NCI-H446 treated with DMSO at 0.1 percent for 48 hours (cell line): Measurements from ENCODE around the gene HIGD2B.
"Not testable (repeated sequence)": the region's sequence is repeated elsewhere in the genome, so short reads cannot be mapped to it uniquely, and the experiment has no call there.

Experiments
- DNase-seq: peaks from one replicate; lab custom pipeline; 2025; lab: John Stamatoyannopoulos, UW

HIGD2B gene

GRCh38 chr15:72685925-72686794 is at the start of gene HIGD2B, which contains the start of gene BBS4:
HIGD2B (minus strand) TSS chr15:72686182; CDS start chr15:72676374, 9,808 bp downstream.
BBS4 (plus strand) TSS chr15:72686207; CDS start chr15:72686228, 21 bp downstream.
- no peak for DNase-seq

- no peak for DNase-seq
Observed at GRCh38 chr15:72735111-72735510, 49.1 kb upstream of the HIGD2B start.

- DNase-seq = no peak
Observed at GRCh38 chr15:72733941-72734738, 48.2 kb upstream of the HIGD2B start.

GRCh38 chr15:72732516-72732915 is 46.5 kb upstream of the HIGD2B start:
- DNase-seq = no peak

- DNase-seq = no peak
Observed at GRCh38 chr15:72732086-72732485, 46.1 kb upstream of the HIGD2B start.

- no peak for DNase-seq
Observed at GRCh38 chr15:72728821-72729220, 42.8 kb upstream of the HIGD2B start.

- DNase-seq = not testable (repeated sequence)
Observed at GRCh38 chr15:72728249-72728648, 42.3 kb upstream of the HIGD2B start.

- no peak for DNase-seq
Observed at GRCh38 chr15:72727154-72727553, 41.2 kb upstream of the HIGD2B start.

GRCh38 chr15:72725851-72726250 is 39.9 kb upstream of the HIGD2B start:
- not testable (repeated sequence) for DNase-seq

GRCh38 chr15:72725446-72725845 is 39.5 kb upstream of the HIGD2B start:
- DNase-seq = no peak

GRCh38 chr15:72724028-72724427 is 38.0 kb upstream of the HIGD2B start:
- no peak for DNase-seq

GRCh38 chr15:72722071-72722696 is 36.2 kb upstream of the HIGD2B start:
- DNase-seq = peak; percentile 31

GRCh38 chr15:72708551-72709303 is 22.7 kb upstream of the HIGD2B start:
- not testable (repeated sequence) for DNase-seq

- DNase-seq = no peak
Observed at GRCh38 chr15:72706266-72706665, 20.3 kb upstream of the HIGD2B start.

GRCh38 chr15:72700076-72700475 is 14.1 kb upstream of the HIGD2B start:
- no peak for DNase-seq

GRCh38 chr15:72698938-72699337 is 13.0 kb upstream of the HIGD2B start:
- DNase-seq = no peak

GRCh38 chr15:72690938-72691337 is 5.0 kb upstream of the HIGD2B start:
- DNase-seq = no peak

GRCh38 chr15:72688697-72689096 is 2.7 kb upstream of the HIGD2B start:
- DNase-seq = no peak

- no peak for DNase-seq
Observed at GRCh38 chr15:72685301-72685924, 569 bp downstream of the HIGD2B start.

GRCh38 chr15:72682772-72683171 is 3.2 kb downstream of the HIGD2B start:
- no peak for DNase-seq

- DNase-seq = no peak
Observed at GRCh38 chr15:72680931-72681330, 5.1 kb downstream of the HIGD2B start.
